Mucosa of gallbladder (tissue), 1 donor: ENCODE data around the gene XAB2. TPM values are rescaled to one million over a fixed set of nuclear protein-coding genes. Genes with fewer than 3 reads are reported as not detected.

ENCODE experiments used
- DNase-seq: peaks from one replicate; pipeline ENCODE4 v3.0.0-alpha.2; 2020; ENCODE audit warnings: low spot score
- total RNA-seq: library from RNA; stranded (reverse); gene quantifications from one replicate; pipeline ENCODE4 v1.2.1, GENCODE V29; 2021
- donor health status: DM: no; HTN: no; CAD: no.

Gene XAB2
- total RNA-seq, result 45.8 TPM

- DNase-seq, result peak; percentile 99
These were observed at the start of gene XAB2, which contains the start of gene PET100 for GRCh38 chr19:7629347-7630054. TSS of gene XAB2 (minus strand) at chr19:7629545. CDS start at chr19:7629527, 18 bp downstream. TSS of gene PET100 (plus strand) at chr19:7629793. CDS start at chr19:7629834, 41 bp downstream.

- DNase-seq, result no peak
These were observed 48.4 kb upstream of the XAB2 start for GRCh38 chr19:7677669-7678311.

DNA sequence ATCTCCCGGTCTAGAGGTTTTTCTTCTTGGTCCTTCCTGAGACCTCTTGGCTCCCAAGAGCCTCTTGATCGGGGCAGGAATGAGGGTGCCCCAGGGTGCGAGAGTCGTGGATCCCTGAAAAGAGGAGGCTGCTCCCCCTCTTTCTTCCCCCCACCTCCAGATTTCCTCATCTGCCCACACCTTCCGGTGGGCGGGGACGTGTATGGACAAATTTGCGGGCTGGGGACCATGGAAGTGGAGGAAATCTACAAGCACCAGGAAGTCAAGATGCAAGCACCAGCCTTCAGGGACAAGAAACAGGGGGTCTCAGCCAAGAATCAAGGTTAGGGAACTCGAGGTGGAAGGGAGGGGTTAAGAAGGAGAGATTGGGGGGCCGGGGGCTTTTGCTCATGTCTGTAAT lies 47.5 kb upstream of the XAB2 start, which contains the start of gene MCEMP1:
MCEMP1 (plus strand) TSS at position 237 of the 400 bp plus-strand sequence; CDS start at position 268, 31 bp downstream.
- no peak for DNase-seq

- no peak for DNase-seq
These were observed 47.0 kb upstream of the XAB2 start for GRCh38 chr19:7676376-7676775.

DNA sequence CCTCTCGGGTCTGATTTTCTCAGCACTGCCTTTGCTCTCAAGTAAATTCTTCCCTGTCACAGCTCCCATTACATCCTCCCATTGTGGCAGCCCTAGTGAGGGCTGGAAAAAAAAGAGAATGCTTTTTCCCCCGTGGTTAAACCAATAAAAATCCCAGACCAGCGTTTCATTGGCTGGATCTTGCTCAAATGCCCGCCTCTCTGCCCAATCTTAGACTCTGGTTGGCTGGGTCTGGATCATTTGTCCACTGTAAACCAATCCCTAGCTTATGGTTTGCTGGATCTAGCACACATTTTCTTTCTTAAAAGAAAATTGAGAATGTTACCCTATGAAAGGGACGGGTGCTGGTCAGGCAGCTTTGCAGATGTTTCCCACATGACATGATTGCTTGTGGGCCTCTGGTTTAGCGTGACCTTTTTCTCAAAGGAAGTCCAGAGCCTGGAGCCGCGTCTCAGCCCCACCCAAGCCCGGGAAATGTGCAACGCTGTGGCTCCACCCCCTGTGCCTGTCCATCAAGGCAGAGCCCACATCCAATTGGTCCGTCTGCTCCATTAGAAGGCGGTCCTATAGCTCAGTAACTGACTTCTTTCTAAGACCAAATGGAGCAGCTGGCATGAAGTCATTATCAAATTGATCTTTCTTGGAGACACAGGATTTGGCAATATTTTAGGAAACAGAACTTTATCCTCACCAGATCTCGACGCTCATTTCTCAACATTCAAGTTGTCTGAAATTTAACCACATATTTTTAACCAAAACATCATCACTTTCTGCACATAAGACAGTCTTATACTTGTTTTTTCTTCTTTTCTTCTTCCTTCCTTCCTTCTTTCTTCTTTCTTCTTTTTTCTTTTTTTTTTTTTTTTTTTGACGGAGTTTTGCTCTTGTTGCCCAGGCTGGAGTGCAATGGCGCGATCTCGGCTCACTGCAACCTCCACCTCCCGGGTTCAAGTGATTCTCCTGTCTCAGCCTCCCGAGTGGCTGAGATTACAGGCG lies 45.0 kb upstream of the XAB2 start:
- peak; percentile 36 for DNase-seq

GRCh38 chr19:7672522-7672921 lies 43.2 kb upstream of the XAB2 start:
- DNase-seq, result no peak

- no peak for DNase-seq
These were observed 41.4 kb upstream of the XAB2 start for GRCh38 chr19:7670790-7671189.

DNA sequence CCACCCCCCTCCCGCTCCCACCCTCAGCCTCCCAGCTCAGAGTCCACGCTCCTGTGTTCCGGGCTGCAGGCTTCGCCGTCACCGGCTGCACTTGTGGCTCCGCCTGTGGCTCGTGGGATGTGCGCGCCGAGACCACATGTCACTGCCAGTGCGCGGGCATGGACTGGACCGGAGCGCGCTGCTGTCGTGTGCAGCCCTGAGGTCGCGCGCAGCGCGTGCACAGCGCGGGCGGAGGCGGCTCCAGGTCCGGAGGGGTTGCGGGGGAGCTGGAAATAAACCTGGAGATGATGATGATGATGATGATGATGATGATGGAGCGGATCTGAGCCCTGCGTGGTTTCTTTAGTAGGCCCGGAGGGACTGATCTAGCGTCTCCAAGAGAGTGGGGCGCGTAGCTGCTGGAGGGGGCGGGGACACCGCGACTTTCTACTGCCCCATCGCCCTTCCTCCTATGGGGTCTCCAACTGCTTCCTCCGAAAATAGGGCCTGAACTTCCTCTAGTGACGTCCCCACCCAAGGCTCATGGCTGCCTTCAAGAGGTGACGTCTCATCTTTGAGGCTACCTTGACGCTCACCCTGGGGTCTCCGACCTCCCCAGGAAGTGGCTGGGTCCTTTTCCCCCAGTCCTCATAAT lies 40.9 kb upstream of the XAB2 start:
- no peak for DNase-seq

- no peak for DNase-seq
These were observed 40.3 kb upstream of the XAB2 start for GRCh38 chr19:7669641-7670040.

DNA sequence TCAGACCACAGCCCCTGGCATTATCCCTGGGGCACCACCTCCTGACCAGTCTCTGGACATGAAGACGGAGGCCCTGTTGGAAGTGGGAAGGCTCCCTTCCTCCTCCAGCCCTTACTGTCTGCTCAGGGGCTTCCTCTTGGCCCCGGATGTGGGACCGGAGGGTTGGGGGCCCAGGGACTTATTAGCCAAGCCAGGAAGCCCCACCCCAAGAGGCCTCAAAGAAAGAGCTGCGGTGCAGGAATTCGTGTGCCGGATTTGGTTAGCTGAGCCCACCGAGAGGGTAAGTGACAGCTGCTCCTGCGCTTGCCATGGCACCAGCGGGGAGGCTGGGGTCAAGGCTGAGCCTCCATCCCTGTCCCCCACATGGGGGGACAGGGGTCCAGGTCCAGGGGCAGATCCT lies 39.5 kb upstream of the XAB2 start, which contains the start of gene RETN:
RETN (plus strand) TSS at position 208 of the 400 bp plus-strand sequence. CDS start 278 bp downstream, outside the sequence.
- no peak for DNase-seq

- DNase-seq, result no peak
These were observed 35.7 kb upstream of the XAB2 start for GRCh38 chr19:7665076-7665475.

GRCh38 chr19:7663706-7664105 lies 34.4 kb upstream of the XAB2 start:
- DNase-seq, result no peak

DNA sequence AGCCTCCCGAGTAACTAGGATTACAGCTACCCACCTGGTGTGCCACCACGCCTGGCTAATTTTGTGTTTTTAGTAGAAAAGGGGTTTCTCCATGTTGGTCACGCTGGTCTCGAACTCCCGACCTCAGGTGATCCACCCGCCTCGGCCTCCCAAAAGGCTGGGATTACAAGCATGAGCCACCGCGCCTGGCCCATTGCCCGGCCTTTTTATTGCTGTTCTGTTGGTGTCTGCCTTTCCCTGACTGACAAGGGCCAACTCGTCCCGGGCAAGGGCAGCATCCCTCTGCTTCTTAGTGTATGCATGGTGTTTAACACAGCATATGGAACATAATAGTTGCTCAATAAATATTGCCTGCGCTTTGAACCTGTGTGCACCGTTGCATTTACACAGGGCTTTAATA lies 33.3 kb upstream of the XAB2 start:
- no peak for DNase-seq

DNA sequence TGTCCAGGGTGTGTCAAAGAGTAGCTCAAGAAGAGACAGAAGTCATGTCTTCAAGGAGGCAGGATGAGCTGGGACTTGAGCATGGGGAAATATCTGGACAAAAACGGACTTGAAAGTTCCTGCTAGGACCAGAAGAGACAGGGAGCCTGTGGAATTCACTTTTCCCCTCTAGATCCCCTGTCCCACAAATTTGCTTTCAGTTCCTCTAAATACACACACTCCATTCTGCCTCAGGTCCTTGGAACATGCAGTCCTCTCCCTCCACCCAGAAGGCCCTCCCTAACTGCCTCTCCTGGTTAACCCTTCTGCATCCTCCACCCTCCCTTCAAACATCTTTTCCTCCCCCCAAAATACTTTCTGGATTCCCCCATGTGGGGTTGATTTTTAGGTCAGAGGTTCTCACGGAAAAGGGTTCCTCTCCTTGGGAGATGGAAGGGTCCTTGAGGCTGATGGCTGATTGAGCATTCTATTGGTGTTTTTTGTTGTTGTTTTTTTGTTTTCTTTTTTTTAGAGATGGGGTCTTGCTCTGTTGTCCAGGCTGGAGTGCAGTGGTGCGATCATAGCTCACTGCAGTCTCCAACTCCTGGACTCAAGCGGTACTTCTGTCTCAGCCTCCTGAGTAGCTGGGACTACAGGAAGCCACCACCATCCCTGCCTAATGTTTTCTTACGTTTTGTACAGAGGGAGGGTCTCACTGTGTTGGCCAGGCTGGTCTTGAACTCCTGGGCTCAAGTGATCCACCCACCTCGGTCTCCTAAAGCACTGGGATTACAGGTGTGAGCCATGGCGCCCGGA lies 32.6 kb upstream of the XAB2 start:
- no peak for DNase-seq

GRCh38 chr19:7658219-7658686 lies 28.9 kb upstream of the XAB2 start:
- no peak for DNase-seq

DNA sequence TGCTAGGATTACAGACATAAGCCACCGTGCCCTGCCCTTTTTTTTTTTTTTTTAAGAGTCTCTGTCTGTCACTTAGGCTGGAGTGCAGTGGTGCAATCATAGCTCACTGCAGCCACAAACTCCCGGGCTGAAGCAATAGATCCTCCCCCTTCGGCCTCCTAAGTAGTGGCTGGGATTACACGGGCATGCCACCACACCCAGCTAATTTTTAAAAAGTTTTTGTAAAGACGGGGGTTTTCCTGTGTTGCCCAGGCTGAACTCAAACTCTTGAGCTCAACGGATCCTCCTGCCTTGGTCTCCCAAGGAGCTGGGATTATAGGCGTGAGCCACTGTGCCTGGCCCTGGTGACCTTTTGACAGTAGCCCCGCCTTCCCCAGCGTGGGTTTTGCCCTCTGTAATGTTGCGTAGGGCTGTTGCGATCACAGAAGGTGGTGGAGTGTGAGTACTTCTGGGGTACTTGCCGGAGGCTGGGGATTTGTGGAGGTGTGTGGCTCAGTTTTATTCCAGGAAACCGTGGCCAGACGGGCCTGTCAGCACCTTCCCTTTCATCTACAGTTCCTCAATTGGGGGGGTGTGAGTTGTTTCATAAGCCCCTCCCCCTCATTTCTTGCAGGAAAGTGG lies 27.9 kb upstream of the XAB2 start:
- DNase-seq, result no peak

- no peak for DNase-seq
These were observed 26.2 kb upstream of the XAB2 start for GRCh38 chr19:7655581-7655980.

DNA sequence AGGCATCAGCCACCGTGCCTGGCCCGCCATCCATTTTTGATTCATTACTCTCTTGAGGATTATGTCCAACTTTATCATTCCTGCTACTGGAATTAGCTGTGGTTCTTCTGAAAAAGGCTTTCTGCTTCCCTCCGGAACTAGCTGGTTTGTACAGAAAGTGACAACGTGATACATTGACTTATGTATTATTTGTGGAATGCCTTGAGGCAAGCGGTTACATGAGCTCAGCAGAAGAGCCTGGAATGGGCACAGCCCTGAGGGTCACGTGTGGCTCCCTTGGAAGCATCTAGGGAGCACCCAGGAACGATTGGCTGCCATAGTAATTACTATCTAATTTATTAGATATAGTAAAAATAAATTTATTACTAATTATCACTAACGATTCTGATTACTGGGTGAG lies 25.1 kb upstream of the XAB2 start:
- no peak for DNase-seq

GRCh38 chr19:7652061-7652641 lies 22.8 kb upstream of the XAB2 start:
- DNase-seq, result peak; percentile 85

DNA sequence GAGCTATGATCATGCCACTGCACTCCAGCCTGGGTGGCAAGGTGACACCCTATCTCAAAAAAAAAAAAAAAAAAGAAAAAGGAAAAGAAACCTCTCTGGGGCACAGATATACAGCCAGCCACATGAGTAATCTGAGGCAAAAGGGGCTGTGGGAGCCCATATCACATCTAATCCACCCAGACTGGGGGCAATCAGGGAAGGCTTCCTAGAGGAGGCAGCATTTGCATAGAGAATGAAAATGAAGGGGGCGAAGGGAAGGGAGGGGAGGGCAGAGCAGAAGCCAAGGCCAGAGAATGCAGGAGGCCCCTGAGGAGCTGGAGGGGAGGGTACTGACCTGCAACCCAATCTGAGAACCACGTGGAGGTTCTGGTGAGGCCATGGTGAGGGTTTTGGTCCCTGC lies 20.8 kb upstream of the XAB2 start:
- no peak for DNase-seq
